Bone marrow (tissue), 2 donors: ENCODE data around the gene SSX7.
"Not testable (repeated sequence)": the region's sequence is repeated elsewhere in the genome, so short reads cannot be mapped to it uniquely, and the experiment has no call there.

Experiments
- DNase-seq, 2 donors: peaks; one replicate each; lab custom pipeline; 2025; lab: John Stamatoyannopoulos, UW

Gene SSX7, protein sequence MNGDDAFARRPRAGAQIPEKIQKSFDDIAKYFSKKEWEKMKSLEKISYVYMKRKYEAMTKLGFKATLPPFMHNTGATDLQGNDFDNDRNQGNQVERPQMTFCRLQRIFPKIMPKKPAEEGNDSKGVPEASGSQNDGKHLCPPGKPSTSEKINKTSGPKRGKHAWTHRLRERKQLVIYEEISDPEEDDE

DNA sequence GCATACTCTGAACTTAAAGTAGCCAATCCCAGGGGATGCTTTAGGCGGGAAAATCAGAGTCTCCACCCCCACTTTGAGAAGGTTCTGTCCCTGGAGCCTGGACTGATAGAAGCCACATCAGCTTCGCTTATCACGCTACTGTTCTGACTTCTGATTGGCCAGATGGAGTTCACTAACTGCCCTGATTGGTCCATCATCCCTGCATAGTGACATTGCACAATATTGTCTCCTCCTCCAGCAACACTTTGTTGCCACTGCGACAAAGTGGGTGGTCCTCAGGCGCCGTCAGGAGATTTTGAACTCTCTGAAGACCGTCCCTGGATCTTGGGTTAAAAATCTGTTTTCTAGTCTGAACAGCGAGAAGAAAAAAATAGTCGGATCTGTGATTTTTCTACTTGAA is at the start of gene SSX7:
SSX7 (minus strand) TSS at position 101 of the 400 bp plus-strand sequence. CDS start 1,428 bp downstream, outside the sequence.
- DNase-seq, result not testable (repeated sequence)

DNA sequence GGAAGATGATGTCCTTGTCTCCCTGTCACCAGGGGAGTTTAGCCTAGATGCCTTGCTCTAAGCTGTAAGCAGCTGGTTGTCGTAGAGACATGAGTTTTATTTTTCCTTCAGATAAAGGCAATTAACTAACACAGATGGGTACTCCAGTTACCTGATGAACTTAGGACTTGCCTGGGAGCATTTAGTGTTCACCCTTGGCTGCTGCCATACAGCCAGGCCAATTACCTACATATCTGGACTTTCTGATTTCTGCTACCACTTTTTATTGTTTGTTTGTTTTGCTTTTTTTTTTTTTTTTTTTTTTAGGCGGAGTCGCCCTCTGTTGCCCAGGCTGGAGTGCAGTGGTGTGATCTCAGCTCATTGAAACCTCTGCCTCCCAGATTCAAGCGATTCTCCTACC is 37.3 kb upstream of the SSX7 start:
- DNase-seq, result not testable (repeated sequence)

DNA sequence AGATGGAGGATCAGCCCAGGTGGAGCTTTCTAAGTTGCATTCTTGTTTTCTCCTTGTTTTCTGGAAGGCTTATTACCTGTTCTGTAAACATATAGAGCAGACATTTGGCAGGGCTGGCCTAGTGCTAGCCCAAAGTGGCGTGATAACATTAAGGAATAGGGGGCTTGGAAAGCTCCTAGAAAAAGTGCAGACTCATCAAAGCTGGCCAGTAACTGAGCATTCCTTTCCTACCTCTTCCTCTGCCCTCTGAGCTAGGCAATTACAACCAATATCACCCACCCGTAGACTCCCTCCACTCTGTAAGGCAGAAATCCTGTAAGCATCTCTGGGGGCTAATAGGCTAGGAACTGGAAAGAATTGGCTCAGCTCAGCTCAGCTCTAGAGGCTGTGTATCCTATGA is 7.5 kb upstream of the SSX7 start:
- not testable (repeated sequence) for DNase-seq

DNA sequence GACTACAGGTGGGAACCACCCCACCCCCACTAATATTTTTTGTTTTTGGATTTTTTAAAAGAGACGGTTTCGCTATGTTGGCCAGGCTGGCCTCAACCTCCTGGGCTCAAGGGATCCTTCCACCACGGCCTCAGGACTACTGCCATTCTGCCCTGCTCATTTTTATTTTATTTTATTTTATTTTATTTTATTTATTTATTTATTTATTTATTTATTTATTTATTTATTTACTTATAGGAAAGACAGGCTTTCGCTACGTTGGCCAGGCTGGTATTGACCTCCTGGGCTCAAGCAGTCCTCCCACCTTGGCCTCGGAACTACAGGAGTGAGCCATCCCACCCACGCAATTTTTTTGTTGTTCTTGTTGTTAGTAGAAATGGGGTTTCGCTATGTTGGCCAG is 775 bp upstream of the SSX7 start:
- DNase-seq, result not testable (repeated sequence)

DNA sequence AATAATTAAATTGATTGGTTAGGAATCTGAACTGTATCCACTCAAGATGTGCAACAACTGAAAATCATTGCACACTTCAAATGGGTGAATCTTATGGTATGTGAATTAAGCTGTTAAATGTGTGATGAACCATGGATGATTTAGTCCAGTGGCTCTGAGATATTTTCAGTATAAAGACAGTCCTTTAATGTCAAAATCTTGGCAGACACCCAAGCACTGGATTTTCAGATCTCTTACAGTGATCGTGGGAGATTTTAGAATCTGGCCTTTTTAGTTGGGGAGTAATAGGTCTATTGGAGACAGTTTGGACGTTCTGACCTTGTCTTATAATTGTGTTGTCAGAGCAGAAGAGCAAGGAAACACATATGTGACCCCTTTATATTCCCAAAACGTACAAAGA is 4.0 kb downstream of the SSX7 start:
- not testable (repeated sequence) for DNase-seq

DNA sequence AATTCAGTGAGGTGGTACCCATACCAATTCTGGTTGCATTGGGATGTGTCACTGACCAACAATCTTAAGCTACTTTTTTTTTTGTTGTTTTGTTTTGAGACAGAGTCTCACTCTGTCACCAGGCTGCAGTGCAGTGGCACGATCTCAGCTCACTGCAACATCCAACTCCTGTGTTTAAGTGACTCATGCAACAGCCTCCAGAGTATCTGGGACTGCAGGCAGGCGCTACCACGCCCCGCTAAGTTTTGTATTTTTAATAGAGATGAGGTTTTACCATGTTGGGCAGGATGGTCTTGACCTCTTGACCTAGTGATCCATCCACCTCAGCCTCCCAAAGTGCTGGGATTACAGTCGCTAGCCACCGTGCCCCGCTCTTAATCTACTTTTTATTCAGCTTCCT is 5.7 kb downstream of the SSX7 start:
- DNase-seq, result not testable (repeated sequence)

DNA sequence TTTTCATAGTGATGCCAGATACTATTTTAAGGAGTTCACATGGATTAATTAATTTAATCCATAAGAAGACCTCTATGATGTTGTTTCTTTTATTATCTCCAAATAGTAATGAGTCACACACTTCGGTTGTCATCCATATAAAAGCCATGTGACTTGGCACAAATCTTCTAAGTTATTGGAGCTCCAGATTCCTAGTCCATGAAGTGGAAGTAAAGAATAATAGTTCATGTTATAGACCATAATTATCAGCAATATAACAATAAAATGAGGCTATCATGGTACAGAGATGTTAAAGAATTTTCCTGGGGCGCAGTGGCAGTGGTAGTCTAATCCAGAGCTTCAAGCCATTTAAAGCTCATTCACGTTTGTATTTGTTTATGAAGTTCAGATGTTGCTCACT is 26.2 kb downstream of the SSX7 start:
- not testable (repeated sequence) for DNase-seq

DNA sequence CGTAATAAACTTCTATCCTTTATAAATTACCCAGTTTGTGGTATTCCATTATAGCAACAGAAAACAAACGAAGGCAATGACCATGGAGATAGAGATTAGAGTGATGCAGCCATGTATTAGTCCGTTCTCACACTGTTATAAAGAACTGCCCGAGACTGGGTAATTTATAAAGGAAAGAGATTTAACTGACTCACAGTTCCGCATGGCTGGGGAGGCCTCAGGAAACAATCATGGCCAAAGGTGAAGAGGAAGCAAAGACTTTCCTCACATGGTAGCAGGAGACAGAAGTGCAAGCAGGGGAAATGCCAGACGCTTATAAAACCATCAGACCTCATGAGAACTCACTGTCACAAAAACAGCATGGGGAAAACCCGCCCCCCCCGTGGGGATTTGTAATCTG is 34.0 kb downstream of the SSX7 start:
- not testable (repeated sequence) for DNase-seq

DNA sequence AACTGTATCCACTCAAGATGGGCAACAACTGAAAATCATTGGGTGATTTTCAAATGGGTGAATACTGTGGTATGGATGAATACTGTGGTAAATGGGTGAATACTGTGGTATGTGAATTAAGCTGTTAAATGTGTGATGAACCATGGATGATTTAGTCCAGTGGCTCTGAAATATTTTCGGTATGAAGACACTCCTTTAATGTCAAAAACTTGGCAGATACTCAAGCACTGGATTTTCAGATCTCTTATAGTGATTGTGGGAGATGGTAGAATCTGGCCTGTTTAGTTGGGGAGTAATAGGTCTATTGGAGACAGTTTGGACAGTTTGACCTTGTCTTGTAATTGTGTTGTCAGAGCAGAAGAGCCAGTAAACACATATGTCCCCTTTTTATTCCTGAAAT is 45.7 kb downstream of the SSX7 start:
- DNase-seq, result no peak

DNA sequence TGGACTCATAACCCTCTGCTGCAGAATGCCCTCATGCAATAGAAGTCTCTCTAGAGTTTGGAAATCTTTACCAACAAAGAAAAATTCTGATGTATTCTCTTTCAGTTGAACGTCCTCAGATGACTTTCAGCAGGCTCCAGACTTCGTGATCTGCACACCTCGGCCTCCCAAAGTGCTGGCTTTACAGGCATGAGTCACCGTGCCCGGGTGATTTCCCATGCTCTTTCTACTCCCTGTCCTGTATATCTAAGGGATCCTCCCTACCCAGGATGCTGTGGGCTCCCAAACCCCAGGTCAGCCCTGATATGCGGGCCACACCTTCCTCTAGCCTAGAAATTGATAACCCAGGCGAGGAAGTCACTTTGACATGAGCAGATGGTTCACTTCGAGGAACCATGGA is 51.5 kb downstream of the SSX7 start:
- not testable (repeated sequence) for DNase-seq

DNA sequence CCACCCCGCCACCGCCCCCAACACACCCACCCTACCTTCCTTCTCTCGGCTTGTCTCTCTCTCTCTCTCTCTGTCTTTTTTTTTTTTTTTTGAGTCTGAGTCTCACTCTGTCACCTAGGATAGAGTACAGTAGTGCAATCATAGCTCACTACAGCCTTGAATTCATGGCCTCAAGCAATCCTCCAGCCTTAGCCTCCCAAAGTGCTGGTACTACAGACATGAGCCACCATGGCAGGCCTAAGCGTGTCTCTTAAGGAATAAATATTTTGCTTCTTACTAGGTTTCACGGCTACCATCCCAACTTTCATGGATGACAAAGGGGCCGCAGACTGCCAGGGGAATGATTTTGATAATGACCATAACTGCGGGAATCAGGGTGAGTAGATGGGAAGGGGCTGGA is 55.8 kb downstream of the SSX7 start:
- DNase-seq, result no peak

DNA sequence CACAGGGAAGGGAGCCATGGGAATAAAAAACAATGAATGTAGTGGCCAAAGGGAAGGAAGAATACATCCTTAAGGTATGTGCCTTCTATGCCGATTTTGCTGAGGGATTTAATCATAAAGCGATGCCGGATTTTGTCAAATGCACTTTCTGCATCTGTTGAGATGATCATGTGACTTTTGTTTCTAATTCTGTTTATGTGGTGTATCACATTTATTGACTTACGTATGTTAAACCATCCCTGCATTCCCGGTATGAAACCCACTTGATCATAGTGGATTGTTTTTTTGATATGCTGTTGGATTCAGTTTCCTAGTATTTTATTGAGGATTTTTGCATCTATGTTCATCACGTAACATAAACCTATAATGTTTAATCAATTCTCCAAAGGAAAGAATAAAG is 60.0 kb downstream of the SSX7 start:
- no peak for DNase-seq
